SK-N-SH treated with all-trans-retinoic acid at 6 μM for 48 hours (cell line): Measurements from ENCODE around the gene NF1.

Source experiments
- ZFP30 ChIP-seq: fragments of 450-650 bp; formaldehyde crosslinking; IDR thresholded peaks from 2 replicates; pipeline ENCODE4 v1.5.0; 2022; ENCODE audit warnings: mild to moderate bottlenecking, moderate library complexity
- TF ChIP-seq, protein P1 (sequence below): fragments of 250-450 bp; sonication (Bioruptor Pico); IDR thresholded peaks from 2 replicates; pipeline ENCODE4 v1.5.0; 2020; ENCODE audit warnings: mild to moderate bottlenecking, moderate library complexity

DNA sequence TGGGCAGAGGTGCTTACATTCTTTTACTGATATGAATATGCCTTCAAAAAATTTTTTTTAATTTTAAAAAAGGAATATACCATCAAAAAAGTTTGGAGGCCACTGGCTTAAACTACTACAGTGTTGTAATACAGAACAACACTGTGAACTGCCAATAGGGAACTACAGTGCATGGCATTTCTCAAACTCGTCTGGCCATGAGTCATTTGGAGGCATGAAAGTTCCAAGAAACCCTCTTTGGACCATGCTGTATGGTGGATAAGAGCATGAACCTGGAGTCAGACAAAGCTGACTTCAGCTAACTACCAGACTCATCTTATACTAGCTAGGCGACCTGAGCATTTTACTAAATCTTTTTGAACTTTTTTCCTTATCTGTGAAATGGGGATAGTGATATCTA lies 9.2 kb upstream of the NF1 start:
- TF ChIP-seq, protein P1, sequence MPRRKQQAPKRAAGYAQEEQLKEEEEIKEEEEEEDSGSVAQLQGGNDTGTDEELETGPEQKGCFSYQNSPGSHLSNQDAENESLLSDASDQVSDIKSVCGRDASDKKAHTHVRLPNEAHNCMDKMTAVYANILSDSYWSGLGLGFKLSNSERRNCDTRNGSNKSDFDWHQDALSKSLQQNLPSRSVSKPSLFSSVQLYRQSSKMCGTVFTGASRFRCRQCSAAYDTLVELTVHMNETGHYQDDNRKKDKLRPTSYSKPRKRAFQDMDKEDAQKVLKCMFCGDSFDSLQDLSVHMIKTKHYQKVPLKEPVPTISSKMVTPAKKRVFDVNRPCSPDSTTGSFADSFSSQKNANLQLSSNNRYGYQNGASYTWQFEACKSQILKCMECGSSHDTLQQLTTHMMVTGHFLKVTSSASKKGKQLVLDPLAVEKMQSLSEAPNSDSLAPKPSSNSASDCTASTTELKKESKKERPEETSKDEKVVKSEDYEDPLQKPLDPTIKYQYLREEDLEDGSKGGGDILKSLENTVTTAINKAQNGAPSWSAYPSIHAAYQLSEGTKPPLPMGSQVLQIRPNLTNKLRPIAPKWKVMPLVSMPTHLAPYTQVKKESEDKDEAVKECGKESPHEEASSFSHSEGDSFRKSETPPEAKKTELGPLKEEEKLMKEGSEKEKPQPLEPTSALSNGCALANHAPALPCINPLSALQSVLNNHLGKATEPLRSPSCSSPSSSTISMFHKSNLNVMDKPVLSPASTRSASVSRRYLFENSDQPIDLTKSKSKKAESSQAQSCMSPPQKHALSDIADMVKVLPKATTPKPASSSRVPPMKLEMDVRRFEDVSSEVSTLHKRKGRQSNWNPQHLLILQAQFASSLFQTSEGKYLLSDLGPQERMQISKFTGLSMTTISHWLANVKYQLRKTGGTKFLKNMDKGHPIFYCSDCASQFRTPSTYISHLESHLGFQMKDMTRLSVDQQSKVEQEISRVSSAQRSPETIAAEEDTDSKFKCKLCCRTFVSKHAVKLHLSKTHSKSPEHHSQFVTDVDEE (CRISPR knock-in tag): no peak
- no peak for TF ChIP-seq ZFP30 (CRISPR knock-in tag)
